CD4-positive, CD25-positive, alpha-beta regulatory T cell (primary cell): ENCODE results near the gene SPACA7. TPM values are rescaled to one million over a fixed set of nuclear protein-coding genes. Genes with fewer than 3 reads are reported as not detected.
"Not testable (repeated sequence)": the region's sequence is repeated elsewhere in the genome, so short reads cannot be mapped to it uniquely, and the experiment has no call there.

Source experiments
- ATAC-seq, 2 donors: fragments of 150-1000 bp; cut with Tn5 transposase; one replicate each; pipeline ENCODE4 v1.10.0; 2021; ENCODE audit warnings: low read depth in 2 of 2, moderate number of reproducible peaks in 2 of 2, moderate library complexity in 1 of 2
- DNase-seq, 3 donors: peaks; one replicate each; pipeline versions ENCODE4 v3.0.0 to v3.0.0-alpha.2; 2012 to 2022; ENCODE audit warnings: mixed read lengths in 1 of 3
- H3K27ac ChIP-seq: one replicate; pipeline ENCODE4 v1.7.0; 2013; ENCODE audit warnings: mild to moderate bottlenecking, low read length; ENCODE audit not compliant: insufficient read depth, poor library complexity, severe bottlenecking
- H3K27me3 ChIP-seq: one replicate; pipeline ENCODE4 v1.7.0; 2013; ENCODE audit warnings: low read length; ENCODE audit not compliant: control insufficient read depth, insufficient read depth
- H3K36me3 ChIP-seq: one replicate; pipeline ENCODE4 v1.7.0; 2013; ENCODE audit warnings: mild to moderate bottlenecking, low read length, moderate library complexity; ENCODE audit not compliant: control insufficient read depth, insufficient read depth
- H3K4me1 ChIP-seq: 2 replicates; pipeline ENCODE4 v1.7.0; 2013; ENCODE audit warnings: mild to moderate bottlenecking, low read length; ENCODE audit not compliant: insufficient read depth, control insufficient read depth, poor library complexity, severe bottlenecking
- H3K4me3 ChIP-seq: one replicate; pipeline ENCODE4 v1.7.0; 2013; ENCODE audit warnings: low read depth, mild to moderate bottlenecking, low read length, moderate library complexity
- H3K9me3 ChIP-seq, 2 experiments: 1 replicate in 1 of 2; 2 replicates in 1 of 2; pipeline ENCODE4 v1.7.0; 2013; ENCODE audit warnings: low read length in 2 of 2, mild to moderate bottlenecking in 1 of 2, moderate library complexity in 1 of 2; ENCODE audit not compliant: control insufficient read depth in 2 of 2
- H3K27ac Mint-ChIP-seq, 3 donors: one replicate each; pipeline ENCODE4 v1.8.0; 2020 to 2022; ENCODE audit warnings: mild to moderate bottlenecking in 3 of 3, mixed read lengths in 3 of 3, moderate library complexity in 2 of 3
- H3K27me3 Mint-ChIP-seq: one replicate; pipeline ENCODE4 v1.8.0; 2022; ENCODE audit warnings: mild to moderate bottlenecking, mixed read lengths
- H3K36me3 Mint-ChIP-seq: one replicate; pipeline ENCODE4 v1.8.0; 2020; ENCODE audit warnings: mixed read lengths
- H3K4me1 Mint-ChIP-seq, 4 donors: one replicate each; pipeline ENCODE4 v1.8.0; 2020 to 2022; ENCODE audit warnings: mixed read lengths in 4 of 4, mild to moderate bottlenecking in 1 of 4
- H3K4me3 Mint-ChIP-seq, 4 donors: one replicate each; pipeline ENCODE4 v1.8.0; 2020 to 2022; ENCODE audit warnings: mild to moderate bottlenecking in 4 of 4, mixed read lengths in 4 of 4, moderate library complexity in 3 of 4
- H3K9me3 Mint-ChIP-seq, 7 donors: one replicate each; pipeline ENCODE4 v1.8.0; 2020 to 2022; ENCODE audit warnings: mixed read lengths in 7 of 7, mild to moderate bottlenecking in 3 of 7, moderate library complexity in 2 of 7
- polyA plus RNA-seq, 4 donors: library from polyadenylated mRNA; unstranded; fragments of 300-500 nt; fragmentation: Illumina TruSeq; gene quantifications; one replicate each; pipeline ENCODE4 v1.2.3, GENCODE V29; 2021
- total RNA-seq: library from RNA; stranded (reverse); gene quantifications from one replicate; pipeline ENCODE4 v1.2.3, GENCODE V29; 2022

Gene SPACA7
- total and polyA plus RNA-seq, 5 donors from 2014 or later: not detected

DNA sequence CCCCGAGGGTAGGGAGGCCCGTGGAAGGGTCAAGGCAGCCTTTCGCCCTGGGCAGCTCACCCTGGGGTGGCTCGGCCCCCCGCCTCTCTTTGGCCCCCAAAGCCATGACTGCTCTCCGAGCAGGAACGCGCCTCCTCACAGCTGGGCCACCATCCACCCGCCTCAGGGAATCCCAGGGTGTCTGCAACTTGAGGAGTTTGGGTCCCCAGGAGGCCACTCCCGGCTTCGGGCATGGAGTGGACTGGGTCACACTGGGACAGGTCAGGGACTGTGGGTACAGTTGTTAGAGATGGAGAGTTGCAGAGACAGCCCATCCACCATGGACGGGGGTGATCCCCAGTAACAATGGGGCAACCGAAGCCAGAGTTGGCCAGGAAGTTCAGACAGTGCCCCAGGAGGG, 19.8 kb downstream of the SPACA7 start:
- not testable (repeated sequence) for ATAC-seq, H3K36me3 Mint-ChIP-seq, H3K9me3 ChIP-seq, H3K9me3 Mint-ChIP-seq, H3K4me3 ChIP-seq, H3K27me3 ChIP-seq, H3K4me1 Mint-ChIP-seq, H3K27me3 Mint-ChIP-seq, H3K27ac ChIP-seq, H3K36me3 ChIP-seq, H3K27ac Mint-ChIP-seq, DNase-seq, H3K4me1 ChIP-seq
- peak overlapping the region in 1 of 4 donors; percentile 65 for H3K4me3 Mint-ChIP-seq

DNA sequence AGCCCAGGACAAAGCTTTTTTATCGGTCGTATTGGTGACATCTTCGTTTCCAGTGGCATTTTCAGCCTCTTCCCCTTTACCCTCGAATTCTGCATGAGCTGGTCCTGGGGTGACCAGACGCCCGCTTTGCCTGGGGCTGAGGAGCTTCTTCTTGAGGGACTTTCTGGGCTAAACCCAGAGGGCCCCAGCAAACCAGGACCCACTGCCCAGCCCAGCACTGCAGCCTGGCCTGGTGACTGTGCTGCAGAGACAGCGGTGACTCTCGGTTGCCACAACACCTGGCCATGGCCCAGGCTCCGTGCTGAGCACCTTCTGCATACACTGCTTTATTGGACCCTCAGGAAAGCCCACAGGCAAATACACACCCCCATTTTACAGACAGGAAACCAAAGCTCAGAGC, 21.0 kb downstream of the SPACA7 start:
- Mint-ChIP-seq H3K4me1 (no peaks in the 10 kb centered on the region), H3K27me3 (no peaks in the 10 kb centered on the region), H3K27ac (no peak overlapping the region), H3K36me3 (no peaks in the 10 kb centered on the region), H3K4me3 (no peak overlapping the region), H3K9me3 (peaks cover 0 to 2% (median 0%) of the 10 kb centered on the region in 7 donors)
- Histone ChIP-seq H3K4me1 (no peaks in the 10 kb centered on the region), H3K27me3 (no peaks in the 10 kb centered on the region), H3K27ac (no peak overlapping the region), H3K4me3 (no peak overlapping the region), H3K9me3 (no peaks in the 10 kb centered on the region), H3K36me3 (no peaks in the 10 kb centered on the region)
- ATAC-seq (no peak), DNase-seq (no peak)

DNA sequence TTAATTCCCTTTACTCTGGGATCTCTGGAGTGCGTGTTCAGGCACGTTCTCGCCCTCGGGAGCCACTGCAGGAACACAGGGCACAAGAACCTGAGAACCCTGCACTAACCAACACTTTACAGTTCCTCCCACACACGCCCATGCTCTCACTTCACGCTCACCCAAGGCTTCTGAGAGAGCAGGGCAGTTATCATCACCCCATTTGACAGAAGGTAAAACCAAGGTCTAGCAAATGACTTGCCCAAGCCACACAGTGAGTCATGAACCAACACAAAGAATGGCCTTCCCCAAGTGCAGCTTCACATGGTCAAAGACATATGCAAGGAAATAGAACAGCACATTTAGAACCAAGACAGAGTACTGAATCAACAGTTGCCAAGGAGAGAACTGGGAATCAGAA, 22.2 kb downstream of the SPACA7 start:
- H3K4me1 Mint-ChIP-seq, H3K27me3 Mint-ChIP-seq, H3K9me3 Mint-ChIP-seq, H3K9me3 ChIP-seq, DNase-seq, H3K4me3 ChIP-seq, H3K4me1 ChIP-seq, H3K36me3 Mint-ChIP-seq, H3K36me3 ChIP-seq, H3K27ac Mint-ChIP-seq, H3K27ac ChIP-seq, H3K27me3 ChIP-seq, ATAC-seq, H3K4me3 Mint-ChIP-seq: not testable (repeated sequence)

DNA sequence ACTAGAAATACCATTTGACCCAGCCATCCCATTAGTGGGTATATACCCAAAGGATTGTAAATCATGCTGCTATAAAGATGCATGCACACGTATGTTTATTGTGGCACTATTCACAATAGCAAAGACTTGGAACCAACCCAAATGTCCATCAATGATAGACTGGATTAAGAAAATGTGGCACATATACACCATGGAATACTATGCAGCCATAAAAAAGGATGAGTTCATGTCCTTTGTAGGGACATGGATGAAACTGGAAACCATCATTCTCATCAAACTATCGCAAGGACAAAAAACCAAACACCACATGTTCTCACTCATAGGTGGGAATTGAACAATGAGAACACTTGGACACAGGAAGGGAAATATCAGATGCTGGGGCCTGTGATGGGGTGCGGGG, 33.7 kb downstream of the SPACA7 start:
- peaks cover 0 to 20% (median 0%) of the 10 kb centered on the region in 7 donors for H3K9me3 Mint-ChIP-seq

DNA sequence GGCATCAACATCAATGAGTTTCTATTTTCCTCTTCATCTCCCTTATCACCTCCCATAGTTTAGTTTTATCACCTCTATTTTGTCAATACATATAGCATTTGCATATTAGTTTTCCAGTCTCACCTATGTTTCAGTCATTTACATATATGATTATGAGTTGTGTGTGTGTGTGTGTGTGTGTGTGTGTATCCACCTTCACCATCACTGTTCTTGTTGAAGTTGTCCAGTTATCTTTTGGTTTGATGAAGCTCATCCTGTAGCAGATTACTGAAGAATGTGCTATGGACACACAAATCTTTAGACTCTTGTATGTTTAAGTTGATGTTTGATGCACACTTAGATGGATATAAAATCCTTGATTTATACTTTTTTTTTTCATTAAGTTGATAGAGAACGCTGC, 40.5 kb downstream of the SPACA7 start:
- peaks cover 21 to 23% of the 10 kb centered on the region in 2 experiments for H3K9me3 ChIP-seq
- no peak overlapping the region for H3K27ac ChIP-seq
- no peaks in the 10 kb centered on the region for H3K27me3 ChIP-seq
- H3K4me1 ChIP-seq: no peaks in the 10 kb centered on the region
- Mint-ChIP-seq H3K4me3 (no peak overlapping the region), H3K27ac (no peak overlapping the region), H3K4me1 (no peaks in the 10 kb centered on the region), H3K9me3 (peaks cover 3 to 57% (median 10%) of the 10 kb centered on the region in 7 donors), H3K27me3 (no peaks in the 10 kb centered on the region), H3K36me3 (no peaks in the 10 kb centered on the region)
- no peak overlapping the region for H3K4me3 ChIP-seq
- no peaks in the 10 kb centered on the region for H3K36me3 ChIP-seq
- DNase-seq (no peak), ATAC-seq (no peak)

More for the DNA sequence above, 33.7 kb downstream of the SPACA7 start:
- DNase-seq, H3K4me3 ChIP-seq, ATAC-seq, H3K27ac ChIP-seq, H3K27me3 Mint-ChIP-seq, H3K27ac Mint-ChIP-seq, H3K4me1 Mint-ChIP-seq, H3K9me3 ChIP-seq, H3K4me1 ChIP-seq, H3K27me3 ChIP-seq, H3K36me3 Mint-ChIP-seq, H3K36me3 ChIP-seq, H3K4me3 Mint-ChIP-seq: not testable (repeated sequence)

DNA sequence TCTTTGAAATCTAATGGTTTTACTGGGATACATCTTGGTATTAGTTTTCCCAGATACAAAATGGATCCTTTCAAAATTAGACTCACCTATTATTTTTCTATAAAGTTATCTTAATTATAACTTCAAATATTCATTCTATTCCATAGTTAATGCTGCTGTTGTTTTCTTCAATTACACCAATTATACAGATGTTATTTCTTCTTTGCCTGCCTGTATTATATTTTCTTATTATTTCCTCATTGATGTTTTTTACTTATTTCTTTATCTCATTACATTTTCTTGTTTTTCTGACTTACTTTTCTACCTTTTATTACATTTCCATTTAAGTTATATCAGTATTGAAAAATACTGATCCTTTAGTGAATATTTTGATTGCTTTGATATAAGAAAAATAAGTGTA, 40.9 kb downstream of the SPACA7 start:
- H3K36me3 Mint-ChIP-seq: no peaks in the 10 kb centered on the region
- Histone ChIP-seq H3K27ac (no peak overlapping the region), H3K27me3 (no peaks in the 10 kb centered on the region), H3K9me3 (peaks cover 21 to 23% of the 10 kb centered on the region in 2 experiments), H3K4me1 (no peaks in the 10 kb centered on the region), H3K36me3 (no peaks in the 10 kb centered on the region), H3K4me3 (no peak overlapping the region)
- H3K4me1 Mint-ChIP-seq: no peaks in the 10 kb centered on the region
- DNase-seq (no peak), ATAC-seq (no peak)
- H3K27me3 Mint-ChIP-seq: no peaks in the 10 kb centered on the region
- peaks cover 5 to 59% (median 10%) of the 10 kb centered on the region in 7 donors for H3K9me3 Mint-ChIP-seq
- no peak overlapping the region for H3K27ac Mint-ChIP-seq
- no peak overlapping the region for H3K4me3 Mint-ChIP-seq

DNA sequence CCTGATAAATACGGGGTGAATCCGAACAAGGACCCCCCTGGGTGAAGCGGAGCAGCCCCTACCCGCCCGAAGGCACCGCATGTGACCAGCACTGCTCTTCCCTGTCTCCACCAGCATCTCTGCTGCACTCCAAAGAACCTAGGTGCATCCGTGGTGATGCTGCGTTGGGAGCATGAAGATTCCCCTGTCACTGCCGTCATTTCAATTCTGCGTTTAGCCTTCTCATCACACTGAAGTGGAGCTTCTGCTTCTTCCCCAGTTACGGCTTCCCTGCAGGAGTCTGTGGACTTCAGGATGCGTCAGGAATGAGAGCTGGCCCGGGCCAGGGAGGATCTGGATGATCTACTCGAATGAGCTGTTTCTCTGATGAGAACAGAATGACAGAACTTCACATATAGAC, 47.9 kb downstream of the SPACA7 start:
- DNase-seq (no peak), ATAC-seq (no peak)
- no peak overlapping the region for H3K4me3 Mint-ChIP-seq
- no peaks in the 10 kb centered on the region for H3K27me3 ChIP-seq
- H3K27ac Mint-ChIP-seq: no peak overlapping the region
- H3K4me1 ChIP-seq: no peaks in the 10 kb centered on the region
- no peak overlapping the region for H3K27ac ChIP-seq
- H3K9me3 Mint-ChIP-seq: peaks cover 3 to 48% (median 16%) of the 10 kb centered on the region in 7 donors
- H3K4me3 ChIP-seq: no peak overlapping the region
- H3K9me3 ChIP-seq: peaks cover 0 to 14% of the 10 kb centered on the region in 2 experiments
- no peaks in the 10 kb centered on the region for H3K4me1 Mint-ChIP-seq
- H3K27me3 Mint-ChIP-seq: peaks cover 7% of the 10 kb centered on the region
- H3K36me3 Mint-ChIP-seq: no peaks in the 10 kb centered on the region
- H3K36me3 ChIP-seq: no peaks in the 10 kb centered on the region

DNA sequence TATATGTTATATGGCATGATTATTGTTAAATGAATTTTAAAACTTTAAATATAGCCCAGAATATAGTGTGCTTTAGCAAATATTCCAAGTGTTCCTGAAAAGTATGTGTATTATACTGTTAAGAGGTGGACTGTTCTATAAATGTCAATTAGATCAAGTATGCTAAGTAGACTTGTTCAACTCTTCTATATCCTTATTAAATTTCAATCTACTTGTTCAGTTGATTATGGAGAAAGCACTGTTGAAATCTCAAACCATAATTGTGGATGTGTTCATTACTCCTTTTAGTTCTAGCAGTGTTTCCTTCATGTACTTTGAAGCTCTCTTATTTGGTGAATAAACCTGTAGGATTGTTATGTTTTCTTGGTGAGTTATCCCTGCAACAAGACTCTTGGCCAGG, 52.5 kb downstream of the SPACA7 start:
- Histone ChIP-seq H3K27me3 (no peaks in the 10 kb centered on the region), H3K4me1 (no peaks in the 10 kb centered on the region), H3K27ac (no peak overlapping the region), H3K4me3 (no peak overlapping the region), H3K36me3 (no peaks in the 10 kb centered on the region), H3K9me3 (peaks cover 4 to 5% of the 10 kb centered on the region in 2 experiments)
- Mint-ChIP-seq H3K27me3 (no peaks in the 10 kb centered on the region), H3K4me1 (no peaks in the 10 kb centered on the region), H3K4me3 (no peak overlapping the region), H3K27ac (no peak overlapping the region), H3K36me3 (no peaks in the 10 kb centered on the region), H3K9me3 (peaks cover 0 to 19% (median 12%) of the 10 kb centered on the region in 7 donors)
- ATAC-seq (no peak), DNase-seq (no peak)
